ENCODE measurements around the gene CGAS. TPM values are rescaled to one million over a fixed set of nuclear protein-coding genes. Genes with fewer than 3 reads are reported as not detected.

Gene CGAS
- total and polyA plus RNA-seq, 9 of the 15 experiments (the other 6 are each of a cell fraction or from before 2014, with no cell fraction given): 0.01 to 0.32 (median 0.06) TPM; not detected in 2

- no peak for TF ChIP-seq GABPB2 (CRISPR knock-in tag; conservative IDR thresholded peaks at IDR 0.05)
- no peak for TF ChIP-seq ZNF197 (CRISPR knock-in tag; IDR thresholded peaks at IDR 0.05; ENCODE audit: low read depth)
- TF ChIP-seq BHLHE40 (IDR thresholded peaks at IDR 0.05; ENCODE audit: low read length): no peak; the same call in 1 of the 2 replicates
- TF ChIP-seq EHMT2 (IDR thresholded peaks at IDR 0.05): no peak
- no peak for TF ChIP-seq RNF219 (CRISPR knock-in tag; IDR thresholded peaks at IDR 0.05)
- TF ChIP-seq KLF16 (IDR thresholded peaks at IDR 0.05): no peak
- no peak for TF ChIP-seq RHOXF2B (CRISPR knock-in tag; conservative IDR thresholded peaks at IDR 0.05)
- TF ChIP-seq XRCC4 (IDR thresholded peaks at IDR 0.05; ENCODE audit: extremely low read depth, insufficient read depth, insufficient read length): no peak
- no peak for TF ChIP-seq ZNF280B (CRISPR knock-in tag; IDR thresholded peaks at IDR 0.05)
- no peak for TF ChIP-seq HMG20B (CRISPR knock-in tag; IDR thresholded peaks at IDR 0.05)
- TF ChIP-seq TAF9B (IDR thresholded peaks at IDR 0.05; ENCODE audit: partially characterized antibody): peak; percentile 57
- TF ChIP-seq FOXM1 (IDR thresholded peaks at IDR 0.05; ENCODE audit: low read depth): no peak
- no peak for TF ChIP-seq FOXM1 (CRISPR knock-in tag; IDR thresholded peaks at IDR 0.05; ENCODE audit: low read depth)
- TF ChIP-seq RFX5 (IDR thresholded peaks at IDR 0.05; ENCODE audit: low read depth, low read length): no peak
- no peak for TF ChIP-seq ZNF224 (CRISPR knock-in tag; IDR thresholded peaks at IDR 0.05)
- peak; percentile 89 for TF ChIP-seq MAFF (IDR thresholded peaks at IDR 0.05; ENCODE audit: low read length)
- TF ChIP-seq ZNF561 (CRISPR knock-in tag; conservative IDR thresholded peaks at IDR 0.05): no peak
- no peak; the same call in 1 of the 2 replicates for TF ChIP-seq STAG1 (CRISPR knock-in tag; IDR thresholded peaks at IDR 0.05; ENCODE audit: borderline replicate concordance)
- no peak for TF ChIP-seq ZNF740 (CRISPR knock-in tag; IDR thresholded peaks at IDR 0.05)
- no peak for TF ChIP-seq ZNF740 (tag; IDR thresholded peaks at IDR 0.05)
- TF ChIP-seq E2F5 (CRISPR knock-in tag; IDR thresholded peaks at IDR 0.05): no peak
- TF ChIP-seq GATAD2B (IDR thresholded peaks at IDR 0.05; ENCODE audit: borderline replicate concordance): no peak; the same call in 1 of the 2 replicates
- TF ChIP-seq VEZF1 (CRISPR knock-in tag; IDR thresholded peaks at IDR 0.05): peak; percentile 47
- no peak for TF ChIP-seq ZSCAN32 (CRISPR knock-in tag; IDR thresholded peaks at IDR 0.05)
These were observed 63.1 kb downstream of the CGAS start (continued) for GRCh38 chr6:73388800-73389512.

All from K562 (cell line).